GM08714 (cell line): ENCODE measurements around the gene PRDM16.

ENCODE experiments used
- H3K4me3 ChIP-seq: fragments of 200-500 bp; sonication (Bioruptor generic); 2 replicates; pipeline ENCODE4 v1.5.1; 2014; ENCODE audit warnings: mild to moderate bottlenecking, low read length, inconsistent platforms
- ZNF274 ChIP-seq: IDR thresholded peaks from 2 replicates; pipeline ENCODE4 v1.6.1; 2012; ENCODE audit warnings: mild to moderate bottlenecking, low read depth, low read length

The PRDM16 gene

GRCh38 chr1:3327936-3328590 is 259.1 kb downstream of the PRDM16 start:
- no peak for TF ChIP-seq ZNF274
- H3K4me3 ChIP-seq: no peak overlapping the region

DNA sequence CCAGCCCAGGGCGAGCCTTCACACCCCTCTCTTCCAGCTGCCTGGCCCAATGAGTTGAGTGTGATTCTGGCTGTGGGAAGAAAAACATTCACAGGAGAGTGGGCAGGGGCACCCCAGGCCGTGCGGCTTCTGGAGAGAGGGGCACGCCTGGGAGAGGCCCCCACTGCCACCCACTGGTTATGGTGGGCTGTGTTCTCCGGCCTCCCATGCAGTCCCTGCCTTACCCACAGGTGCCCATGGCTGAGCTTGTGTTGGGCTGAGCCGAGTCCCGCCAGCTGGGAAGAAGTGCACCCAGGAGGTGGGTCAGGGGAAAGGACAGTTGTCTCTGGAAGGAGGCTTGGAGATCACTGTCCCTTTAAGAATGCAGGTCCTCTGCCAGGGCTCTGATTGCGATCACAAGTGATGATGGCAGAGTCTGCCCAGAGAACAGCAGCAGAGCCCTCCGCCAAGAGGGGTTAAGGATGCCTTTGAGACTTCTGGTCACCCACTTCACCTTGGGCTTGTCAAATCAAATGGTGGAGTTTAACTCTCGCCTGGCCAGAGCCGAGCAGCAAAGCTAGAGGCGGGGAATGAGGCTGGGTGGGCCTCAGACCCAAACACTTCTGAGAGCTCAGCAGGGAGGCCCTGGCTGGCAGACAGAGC is 260.8 kb downstream of the PRDM16 start:
- TF ChIP-seq ZNF274: no peak
- H3K4me3 ChIP-seq: no peak overlapping the region

GRCh38 chr1:3330771-3331245 is 261.8 kb downstream of the PRDM16 start:
- TF ChIP-seq ZNF274: no peak

GRCh38 chr1:3331564-3331963 is 262.6 kb downstream of the PRDM16 start:
- no peak for TF ChIP-seq ZNF274
- no peak overlapping the region for H3K4me3 ChIP-seq

More at GRCh38 chr1:3330771-3331245, 261.8 kb downstream of the PRDM16 start:
- no peak overlapping the region for H3K4me3 ChIP-seq

DNA sequence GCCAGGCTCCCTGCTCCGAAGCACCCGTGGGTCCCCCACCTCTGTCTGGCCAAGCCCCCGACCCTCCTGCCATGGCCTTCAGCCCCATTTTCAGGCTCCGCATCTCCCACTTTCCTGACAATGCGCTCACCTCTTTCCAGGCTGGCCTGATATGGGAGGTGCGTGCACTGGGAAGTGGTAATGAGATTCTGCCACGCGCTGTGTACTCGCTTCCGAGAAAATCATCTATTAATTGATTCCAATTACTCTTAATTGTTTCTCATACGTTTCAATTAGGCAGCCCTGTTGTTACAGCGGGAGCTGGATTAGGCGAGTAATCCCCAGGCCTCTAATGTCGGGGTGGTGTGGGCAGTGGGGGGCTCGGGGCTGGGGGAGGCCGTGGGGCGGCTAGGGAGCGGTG is 263.0 kb downstream of the PRDM16 start:
- no peak for TF ChIP-seq ZNF274
- no peak overlapping the region for H3K4me3 ChIP-seq

DNA sequence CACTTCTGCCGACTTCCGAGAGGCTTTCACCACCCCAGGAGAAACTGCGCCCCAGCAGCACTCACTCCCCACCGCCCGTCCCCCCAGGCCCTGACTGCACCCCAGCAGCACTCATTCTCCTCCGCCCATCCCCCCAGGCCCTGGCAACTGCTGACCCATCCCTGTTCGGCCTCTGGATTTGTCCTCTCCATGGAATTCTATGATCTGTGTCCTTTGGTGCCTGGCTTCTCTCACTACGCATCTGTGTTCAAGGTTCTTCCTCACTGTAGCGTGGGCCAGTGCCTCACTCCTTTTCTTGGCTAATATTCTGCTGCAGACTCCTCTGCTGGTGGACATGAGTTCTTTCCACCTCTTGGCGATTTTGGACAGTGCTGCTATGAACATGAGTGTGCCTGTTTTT is 263.7 kb downstream of the PRDM16 start:
- TF ChIP-seq ZNF274: no peak

GRCh38 chr1:3333903-3334302 is 264.9 kb downstream of the PRDM16 start:
- no peak overlapping the region for H3K4me3 ChIP-seq
- no peak for TF ChIP-seq ZNF274

More for the DNA sequence above, 263.7 kb downstream of the PRDM16 start:
- H3K4me3 ChIP-seq: no peak overlapping the region

GRCh38 chr1:3334366-3334765 is 265.4 kb downstream of the PRDM16 start:
- TF ChIP-seq ZNF274: no peak
- H3K4me3 ChIP-seq: no peak overlapping the region

DNA sequence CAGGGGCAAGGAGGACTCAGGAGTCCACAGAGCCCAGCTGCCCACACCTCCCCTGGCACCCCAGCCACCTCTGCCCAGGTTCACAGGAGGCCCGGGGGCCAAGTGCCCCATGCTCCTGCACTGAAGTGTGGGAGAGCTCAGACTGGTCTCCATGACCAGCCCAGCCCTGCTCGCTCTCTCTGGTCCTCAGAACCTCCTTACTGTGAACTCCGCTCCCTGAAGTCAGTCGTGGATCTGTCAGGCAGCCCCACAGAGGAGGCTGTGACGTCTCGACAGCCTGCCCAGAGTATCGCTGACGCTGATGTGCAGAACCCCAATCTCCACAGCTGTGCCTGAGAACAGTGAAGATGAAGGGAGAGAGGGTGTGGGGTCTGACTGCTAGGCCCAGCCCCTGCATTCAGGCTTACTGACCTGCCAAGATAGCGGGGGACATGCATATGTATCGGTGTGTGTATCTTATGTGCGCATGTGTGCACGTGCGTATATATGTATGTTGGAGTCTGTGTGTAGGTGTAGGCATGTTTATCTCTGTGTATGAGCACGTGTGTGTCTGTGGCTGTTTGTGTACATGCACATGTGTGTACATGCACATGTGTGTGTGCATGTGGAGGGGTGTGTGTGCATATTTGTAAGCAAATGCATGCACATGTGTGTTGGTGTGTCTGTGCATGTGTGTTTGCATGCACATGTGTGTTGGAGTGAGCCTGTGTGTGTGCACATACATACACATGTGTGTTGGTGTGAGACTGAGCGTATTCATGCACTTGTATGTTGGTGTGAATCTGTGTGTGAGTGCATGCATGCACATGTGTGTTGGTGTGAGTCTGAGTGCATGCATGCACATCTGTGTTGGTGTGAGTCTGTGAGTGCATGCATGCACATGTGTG is 267.0 kb downstream of the PRDM16 start:
- no peak overlapping the region for H3K4me3 ChIP-seq
- no peak for TF ChIP-seq ZNF274

GRCh38 chr1:3336641-3337630 is 267.9 kb downstream of the PRDM16 start:
- TF ChIP-seq ZNF274: no peak
- H3K4me3 ChIP-seq: no peak overlapping the region

GRCh38 chr1:3337798-3338724 is 269.1 kb downstream of the PRDM16 start:
- TF ChIP-seq ZNF274: no peak
- H3K4me3 ChIP-seq: no peak overlapping the region

GRCh38 chr1:3338725-3339070 is 269.7 kb downstream of the PRDM16 start:
- no peak overlapping the region for H3K4me3 ChIP-seq
- TF ChIP-seq ZNF274: no peak

DNA sequence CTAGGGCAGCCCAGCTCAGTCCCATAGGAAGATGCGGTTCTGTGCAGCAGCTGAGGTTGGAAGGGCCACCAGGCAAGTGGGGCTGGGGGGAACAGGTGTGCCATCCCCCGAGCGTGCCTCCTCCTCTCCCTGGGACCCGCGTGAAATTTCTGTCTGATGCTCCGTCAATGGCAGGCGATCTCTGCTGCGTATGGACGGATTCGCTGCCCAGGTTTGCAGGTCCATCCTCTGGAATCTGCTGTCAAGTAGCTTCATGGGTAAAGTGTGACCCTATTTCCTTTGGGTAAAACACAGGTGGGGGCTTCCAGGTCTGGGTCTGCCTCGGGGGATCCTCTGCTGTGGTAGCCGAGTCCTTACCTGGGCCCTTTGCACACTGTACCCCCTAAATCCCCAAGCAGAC is 270.9 kb downstream of the PRDM16 start:
- no peak overlapping the region for H3K4me3 ChIP-seq
- no peak for TF ChIP-seq ZNF274
